Middle frontal gyrus (tissue), 1 donor: ENCODE results near the gene DOC2B.
"Not testable (repeated sequence)": the region's sequence is repeated elsewhere in the genome, so short reads cannot be mapped to it uniquely, and the experiment has no call there.

Source experiments
- DNase-seq: peaks from one replicate; pipeline ENCODE4 v3.0.0-alpha.2; 2015; ENCODE audit warnings: low spot score; ENCODE audit errors: extremely low spot score

The DOC2B gene

GRCh38 chr17:146983-147761, 34.3 kb downstream of the DOC2B start:
- no peak for DNase-seq

GRCh38 chr17:146546-146945, 34.9 kb downstream of the DOC2B start:
- no peak for DNase-seq

GRCh38 chr17:145671-146541, 35.5 kb downstream of the DOC2B start:
- no peak for DNase-seq

GRCh38 chr17:144936-145670, 36.3 kb downstream of the DOC2B start:
- no peak for DNase-seq

DNA sequence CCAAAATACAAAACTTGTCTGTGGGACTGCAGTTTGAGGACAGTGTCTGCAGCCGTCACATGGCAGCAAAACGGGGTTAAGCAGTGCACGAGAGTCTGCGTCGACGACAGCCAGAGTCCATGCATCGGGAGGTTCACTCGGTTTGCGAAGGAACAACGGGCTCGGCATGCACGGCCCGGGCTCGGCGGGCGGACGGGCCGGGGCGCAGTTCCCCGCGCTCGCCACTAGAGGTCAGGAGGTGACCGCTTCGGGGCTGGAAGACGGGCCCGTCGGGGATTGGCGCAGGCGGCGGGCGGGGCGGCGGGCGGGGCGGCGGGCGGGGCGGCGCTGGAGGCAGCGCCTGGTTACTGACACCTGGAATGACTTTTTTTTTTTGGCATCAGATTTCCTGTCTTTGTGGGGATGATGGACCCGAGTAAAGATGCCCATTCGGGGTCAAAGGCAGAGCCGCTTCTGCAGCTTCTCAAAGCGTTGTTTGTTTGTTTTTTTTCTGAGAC, 37.6 kb downstream of the DOC2B start:
- DNase-seq: peak; percentile 24

DNA sequence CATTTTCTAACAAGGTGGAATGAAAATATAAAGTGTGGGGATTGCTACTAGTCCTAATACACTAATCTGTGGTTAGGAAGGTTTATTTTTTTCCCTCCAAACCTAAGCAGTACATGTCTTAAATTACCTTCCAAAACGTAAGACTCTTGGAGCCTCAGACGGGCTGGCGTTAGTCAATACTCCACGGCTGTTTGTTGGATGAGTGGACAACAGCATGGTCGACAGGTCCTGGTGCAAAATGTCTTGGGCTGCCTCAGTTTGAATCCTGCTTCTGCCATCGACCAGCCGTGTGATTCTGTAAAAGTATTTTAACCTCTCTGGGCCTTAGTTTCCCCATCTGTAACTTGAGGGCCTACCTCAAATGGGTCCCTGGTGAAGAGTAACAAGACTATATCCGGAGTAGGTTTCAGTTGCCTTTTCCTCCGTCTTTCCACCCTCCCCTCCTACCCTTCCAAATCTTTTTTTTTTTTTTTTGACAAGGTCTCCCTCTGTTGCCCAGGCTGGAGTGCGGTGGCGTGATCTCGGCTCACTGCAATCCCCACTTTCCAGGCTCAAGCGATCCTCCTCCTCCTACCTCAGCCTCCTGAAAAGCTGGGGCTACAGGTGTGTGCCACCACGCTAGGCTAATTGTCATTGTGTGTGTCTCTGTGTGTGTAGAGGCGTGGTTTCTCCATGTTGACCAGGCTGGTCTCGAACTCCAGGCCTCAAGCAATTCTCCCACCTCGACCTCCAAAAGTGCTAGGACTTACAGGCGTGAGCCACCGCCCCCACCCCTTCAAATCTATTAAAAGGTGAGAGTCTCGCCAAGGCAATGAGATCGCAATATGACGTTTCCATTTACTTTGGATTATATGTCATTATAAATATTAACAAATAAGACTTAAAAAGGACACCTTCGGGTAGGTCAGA, 38.3 kb downstream of the DOC2B start:
- DNase-seq: no peak

DNA sequence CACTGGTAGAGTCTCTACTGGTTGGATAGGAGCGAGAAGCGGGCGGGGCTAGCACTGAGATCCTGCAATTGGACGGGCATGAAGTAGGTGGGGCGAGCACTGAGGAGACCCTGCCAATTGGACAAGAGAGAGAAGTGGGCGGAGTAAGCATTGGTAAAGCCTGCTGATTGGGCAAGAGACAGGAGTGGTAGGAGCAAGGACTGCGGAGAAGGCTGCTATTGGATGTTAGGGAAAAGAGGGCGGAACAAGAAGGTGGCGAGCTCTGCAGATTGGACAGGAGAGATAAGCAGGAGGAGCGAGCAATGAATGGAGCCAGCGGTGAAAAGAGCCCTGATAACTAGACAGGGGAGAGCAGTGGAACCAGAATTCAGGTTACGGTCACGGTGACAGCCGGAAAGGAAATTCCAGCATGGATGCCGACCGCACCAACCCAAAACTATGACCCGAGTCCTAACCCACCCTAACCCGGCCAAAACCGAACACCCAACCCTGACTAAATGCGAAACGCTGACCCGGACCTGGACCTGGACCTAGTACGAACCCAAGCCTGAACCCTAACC, 39.3 kb downstream of the DOC2B start:
- no peak for DNase-seq

DNA sequence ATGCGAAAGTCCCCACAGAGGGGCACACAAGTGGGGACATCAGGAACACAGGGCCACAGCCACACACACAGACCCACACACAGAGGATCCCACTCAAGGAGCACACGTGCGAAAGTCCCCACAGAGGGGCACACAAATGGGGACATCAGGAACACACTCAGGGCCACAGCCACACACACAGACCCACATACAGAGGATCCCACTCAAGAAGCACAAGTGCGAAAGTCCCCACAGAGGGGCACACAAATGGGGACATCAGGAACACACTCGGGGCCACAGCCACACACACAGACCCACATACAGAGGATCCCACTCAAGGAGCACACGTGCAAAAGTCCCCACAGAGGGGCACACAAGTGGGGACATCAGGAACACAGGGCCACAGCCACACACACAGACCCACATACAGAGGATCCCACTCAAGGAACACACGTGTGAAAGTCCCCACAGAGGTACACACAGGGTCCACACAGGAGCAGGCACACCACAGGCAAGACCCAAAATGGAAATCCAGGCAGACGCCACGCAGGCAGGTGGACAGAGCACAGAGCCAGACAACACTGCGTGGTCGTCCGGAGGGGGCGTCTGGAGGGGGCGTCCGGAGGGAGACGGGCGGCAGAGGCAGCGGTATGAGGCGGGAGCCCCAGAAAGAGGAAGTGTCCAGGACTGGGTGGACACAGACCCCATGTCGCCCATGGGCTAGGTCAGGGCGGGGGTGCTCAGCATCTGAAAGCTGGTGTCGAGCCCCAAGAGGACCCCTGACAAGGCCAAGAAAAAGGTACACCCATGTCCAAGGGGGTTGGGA, 41.8 kb downstream of the DOC2B start:
- DNase-seq: not testable (repeated sequence)

DNA sequence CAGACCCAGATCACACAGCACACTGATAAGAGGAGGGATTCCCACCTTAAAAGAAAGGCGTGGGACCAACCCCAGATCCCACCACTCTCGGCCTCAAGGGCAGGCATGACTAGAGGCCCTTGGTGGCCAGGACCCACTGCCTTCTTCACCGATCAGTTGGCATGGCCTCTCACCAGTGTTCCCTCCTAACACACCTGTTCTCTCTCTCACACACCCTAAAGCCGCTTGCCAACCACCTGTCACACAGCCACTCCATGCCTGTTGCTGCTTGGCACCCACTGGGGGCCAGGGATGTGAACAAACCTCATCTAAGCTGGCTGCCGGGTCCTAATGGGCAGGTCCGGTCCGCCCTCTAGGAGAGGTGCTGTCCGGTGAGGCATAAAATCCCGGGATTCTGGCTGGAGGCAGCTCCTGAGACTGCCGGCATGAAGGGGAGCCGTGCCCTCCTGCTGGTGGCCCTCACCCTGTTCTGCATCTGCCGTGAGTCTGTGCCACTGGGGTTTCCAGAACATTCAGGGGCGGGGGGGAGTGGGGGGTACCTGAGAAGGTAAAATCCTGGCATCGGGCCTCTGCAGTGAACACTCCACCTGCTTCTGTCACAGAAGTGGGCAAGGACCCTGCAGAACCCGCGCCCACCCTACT, 44.2 kb downstream of the DOC2B start, which contains the start of gene SCGB1C2:
Gene SCGB1C2 (plus strand): TSS at position 404 of the 642 bp plus-strand sequence. CDS start 22 bp downstream, at position 426.
- not testable (repeated sequence) for DNase-seq

- DNase-seq: not testable (repeated sequence)
These were observed 44.9 kb downstream of the DOC2B start for GRCh38 chr17:136531-136930.

DNA sequence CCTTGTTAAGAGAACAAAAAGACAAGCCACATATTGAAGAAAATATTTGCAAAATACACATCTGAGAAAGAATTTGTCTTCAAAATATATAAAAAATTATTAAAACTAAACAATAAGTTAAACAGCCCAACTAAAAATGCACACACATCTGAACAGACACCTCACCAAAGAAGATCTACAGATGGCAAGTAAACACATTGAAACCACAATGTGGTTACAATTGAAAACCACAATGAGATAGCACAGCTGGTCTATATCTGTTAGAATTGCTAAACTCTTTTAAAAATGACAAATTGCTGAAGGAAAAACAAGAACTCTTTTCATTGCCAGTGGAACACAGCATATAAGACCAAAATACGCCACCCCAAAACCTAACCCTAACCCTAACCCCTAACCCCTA, 45.6 kb downstream of the DOC2B start:
- not testable (repeated sequence) for DNase-seq

DNA sequence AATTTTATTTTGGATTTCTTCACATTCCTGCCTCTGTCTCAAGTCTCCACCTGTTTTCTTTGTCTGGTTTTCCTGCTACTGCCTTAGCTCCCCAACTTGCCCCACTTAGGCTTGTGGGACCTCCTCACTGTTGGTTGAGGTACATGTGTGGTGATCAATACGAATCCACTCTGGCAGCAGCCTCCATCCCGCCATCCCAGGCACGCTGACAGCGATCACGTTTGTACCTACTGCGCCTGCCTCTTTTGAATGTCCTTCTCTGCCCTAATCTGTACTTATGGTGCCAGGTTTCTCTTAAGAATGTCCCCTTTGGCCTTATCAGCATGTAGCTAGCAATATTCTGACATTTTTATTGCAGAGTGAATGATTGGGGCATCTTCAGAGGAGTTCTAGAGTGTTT, 46.4 kb downstream of the DOC2B start:
- DNase-seq: not testable (repeated sequence)

- DNase-seq: not testable (repeated sequence)
These were observed 47.1 kb downstream of the DOC2B start for GRCh38 chr17:134332-134785.

DNA sequence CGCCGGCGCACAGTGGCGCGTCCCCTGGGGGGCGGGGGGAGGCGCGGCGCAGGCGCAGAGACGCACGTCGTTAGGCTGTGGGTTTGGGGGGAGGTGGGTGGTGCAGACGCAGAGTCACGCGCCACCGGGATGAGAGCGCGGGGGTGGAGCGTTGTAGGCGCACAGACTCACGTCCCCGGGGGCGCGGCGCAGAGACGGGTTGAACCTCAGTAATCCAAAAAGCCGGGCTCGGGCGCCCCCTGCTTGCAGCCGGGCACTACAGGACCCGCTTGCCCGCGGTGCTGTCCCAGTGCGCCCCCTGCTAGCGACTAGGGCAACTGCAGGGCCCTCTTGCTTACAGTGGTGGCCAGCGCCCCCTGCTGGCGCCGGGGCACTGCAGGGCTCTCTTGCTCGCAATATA, 47.5 kb downstream of the DOC2B start:
- not testable (repeated sequence) for DNase-seq

DNA sequence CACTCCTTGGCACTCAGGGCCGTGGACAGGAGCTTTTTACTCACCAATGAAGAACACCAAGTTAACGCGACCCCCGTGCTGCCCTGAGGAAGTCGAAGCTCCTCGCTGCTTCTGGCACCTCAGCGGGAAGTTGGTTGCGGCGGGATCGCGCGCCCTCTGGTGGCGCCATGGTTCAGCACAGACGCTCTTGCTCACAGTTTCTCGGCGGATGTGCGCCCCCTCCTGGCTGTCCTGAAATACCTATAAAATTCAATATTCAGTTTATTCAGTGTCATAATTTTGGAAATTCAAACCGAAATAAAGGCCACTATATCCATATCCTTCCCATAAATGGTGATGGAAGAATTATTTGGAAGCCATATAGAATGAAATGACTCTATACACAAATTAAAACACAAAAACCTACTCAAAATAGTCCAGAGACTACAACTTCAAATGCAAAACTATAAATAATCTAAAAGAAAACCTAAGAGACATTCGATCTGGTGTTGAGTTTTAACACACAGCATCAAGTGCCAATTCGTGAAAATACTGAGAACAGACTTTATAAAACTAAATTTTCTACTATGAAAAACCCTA, 63.0 kb downstream of the DOC2B start:
- not testable (repeated sequence) for DNase-seq

DNA sequence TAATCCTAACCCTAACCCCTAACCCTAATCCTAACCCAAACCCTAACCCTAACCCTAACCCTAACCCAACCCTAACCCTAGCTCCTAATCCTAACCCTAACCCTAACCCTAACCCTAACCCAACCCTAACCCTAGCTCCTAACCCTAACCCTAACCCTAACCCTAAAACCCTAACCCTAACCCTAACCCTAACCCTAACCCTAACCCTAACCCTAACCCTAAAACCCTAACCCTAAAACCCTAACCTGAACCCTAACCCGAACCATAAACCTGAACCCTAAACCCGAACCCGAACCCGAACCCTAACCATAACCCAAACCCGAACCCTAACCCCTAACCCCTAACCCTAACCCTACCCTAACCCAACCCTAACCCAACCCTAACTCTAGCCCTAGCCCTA, 68.3 kb downstream of the DOC2B start:
- peak; percentile 0 for DNase-seq
